ENCODE data around the gene ID4.

DNA sequence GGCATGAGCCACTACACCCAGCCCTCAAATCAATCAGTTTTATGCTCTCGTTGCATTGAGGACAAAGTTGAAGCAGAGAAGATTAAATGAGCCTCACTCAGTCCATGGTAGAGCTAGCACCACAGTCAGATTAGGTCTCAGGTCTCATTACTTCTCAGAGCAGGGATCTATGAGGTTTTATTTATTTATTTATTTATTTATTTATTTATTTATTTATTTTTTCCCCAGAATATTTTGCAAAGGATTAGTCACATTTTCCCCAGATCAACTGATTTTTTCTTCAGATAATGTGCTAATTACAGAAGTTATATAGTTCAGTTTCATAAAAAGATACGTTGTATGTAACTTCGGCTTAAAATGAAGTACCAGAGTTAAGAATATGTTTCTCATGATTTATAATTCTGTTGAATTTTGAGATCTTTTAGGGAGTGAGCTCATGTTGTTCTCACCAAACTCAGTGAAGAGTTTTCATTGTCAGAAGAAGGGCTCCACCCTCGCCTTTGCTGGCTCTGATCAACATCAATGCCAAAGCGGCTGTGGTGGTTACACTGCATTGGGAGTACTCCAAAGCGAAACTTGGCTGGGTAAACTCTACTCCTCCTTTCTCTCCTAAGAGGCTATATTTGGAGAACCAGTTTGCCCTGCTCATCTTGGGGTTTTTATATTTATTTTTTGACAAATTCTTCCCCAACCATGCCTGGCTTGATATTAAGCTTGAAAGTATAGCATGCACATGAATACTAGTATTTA lies 12.9 kb upstream of the ID4 start:
- TF ChIP-seq, protein P1, sequence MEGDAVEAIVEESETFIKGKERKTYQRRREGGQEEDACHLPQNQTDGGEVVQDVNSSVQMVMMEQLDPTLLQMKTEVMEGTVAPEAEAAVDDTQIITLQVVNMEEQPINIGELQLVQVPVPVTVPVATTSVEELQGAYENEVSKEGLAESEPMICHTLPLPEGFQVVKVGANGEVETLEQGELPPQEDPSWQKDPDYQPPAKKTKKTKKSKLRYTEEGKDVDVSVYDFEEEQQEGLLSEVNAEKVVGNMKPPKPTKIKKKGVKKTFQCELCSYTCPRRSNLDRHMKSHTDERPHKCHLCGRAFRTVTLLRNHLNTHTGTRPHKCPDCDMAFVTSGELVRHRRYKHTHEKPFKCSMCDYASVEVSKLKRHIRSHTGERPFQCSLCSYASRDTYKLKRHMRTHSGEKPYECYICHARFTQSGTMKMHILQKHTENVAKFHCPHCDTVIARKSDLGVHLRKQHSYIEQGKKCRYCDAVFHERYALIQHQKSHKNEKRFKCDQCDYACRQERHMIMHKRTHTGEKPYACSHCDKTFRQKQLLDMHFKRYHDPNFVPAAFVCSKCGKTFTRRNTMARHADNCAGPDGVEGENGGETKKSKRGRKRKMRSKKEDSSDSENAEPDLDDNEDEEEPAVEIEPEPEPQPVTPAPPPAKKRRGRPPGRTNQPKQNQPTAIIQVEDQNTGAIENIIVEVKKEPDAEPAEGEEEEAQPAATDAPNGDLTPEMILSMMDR (IDR thresholded peaks at IDR 0.05), result no peak
- no peak for TF ChIP-seq POLR2A (IDR thresholded peaks at IDR 0.05)
